ENCODE measurements around the gene SRSF9. TPM values are rescaled to one million over a fixed set of nuclear protein-coding genes. Genes with fewer than 3 reads are reported as not detected.
A peak's percentile ranks its signal among the peaks of the same experiment; 100 is the strongest.
"Not testable (repeated sequence)": the region's sequence is repeated elsewhere in the genome, so short reads cannot be mapped to it uniquely, and the experiment has no call there.

The SRSF9 gene
- total RNA-seq, 1 experiment from 2014 or later = 284 TPM

DNA sequence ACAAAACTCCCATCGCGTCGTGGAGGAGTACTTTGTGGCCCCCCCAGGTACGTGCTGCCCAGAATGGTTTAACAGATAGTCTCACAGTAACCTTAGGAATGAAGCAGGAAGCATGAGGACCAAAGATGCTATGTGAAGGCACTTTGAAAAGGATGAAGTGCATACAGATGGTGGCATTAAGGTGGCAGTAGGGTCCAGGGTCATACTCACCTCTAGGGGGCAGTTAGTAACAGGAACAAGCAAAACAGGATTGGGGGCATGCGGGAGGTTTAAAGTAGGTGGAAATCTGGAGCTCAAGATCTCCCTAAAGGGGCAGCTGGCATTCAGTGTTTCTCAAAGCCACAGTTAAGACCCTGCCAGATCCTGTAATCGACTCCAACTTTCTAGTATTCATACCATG, 12.4 kb downstream of the SRSF9 start:
- intact Hi-C loops (cut with micrococcal nuclease; ENCODE audit: unreplicated experiment) = no loop called here
- Mint-ChIP-seq H3K4me1 (ENCODE audit: low read depth, unreplicated experiment) (no peaks in the 10 kb centered on the region), H3K4me3 (ENCODE audit: low read depth, unreplicated experiment) (no peak overlapping the region), H3K27me3 (ENCODE audit: unreplicated experiment) (no peaks in the 10 kb centered on the region), H3K36me3 (ENCODE audit: insufficient read depth, unreplicated experiment) (peaks cover 94% of the 10 kb centered on the region), H3K9me3 (ENCODE audit: low read depth, unreplicated experiment) (no peaks in the 10 kb centered on the region), H3K27ac (ENCODE audit: unreplicated experiment) (peak overlapping the region; percentile 42)
- CTCF ChIA-PET = interaction anchor here (1.3 kb wide), 1 partner anchor 18 kb away, joined by 3 read pairs; no protein-coding TSS in a partner anchor
- DNase-seq = no peak
- TF ChIP-seq, protein P1, sequence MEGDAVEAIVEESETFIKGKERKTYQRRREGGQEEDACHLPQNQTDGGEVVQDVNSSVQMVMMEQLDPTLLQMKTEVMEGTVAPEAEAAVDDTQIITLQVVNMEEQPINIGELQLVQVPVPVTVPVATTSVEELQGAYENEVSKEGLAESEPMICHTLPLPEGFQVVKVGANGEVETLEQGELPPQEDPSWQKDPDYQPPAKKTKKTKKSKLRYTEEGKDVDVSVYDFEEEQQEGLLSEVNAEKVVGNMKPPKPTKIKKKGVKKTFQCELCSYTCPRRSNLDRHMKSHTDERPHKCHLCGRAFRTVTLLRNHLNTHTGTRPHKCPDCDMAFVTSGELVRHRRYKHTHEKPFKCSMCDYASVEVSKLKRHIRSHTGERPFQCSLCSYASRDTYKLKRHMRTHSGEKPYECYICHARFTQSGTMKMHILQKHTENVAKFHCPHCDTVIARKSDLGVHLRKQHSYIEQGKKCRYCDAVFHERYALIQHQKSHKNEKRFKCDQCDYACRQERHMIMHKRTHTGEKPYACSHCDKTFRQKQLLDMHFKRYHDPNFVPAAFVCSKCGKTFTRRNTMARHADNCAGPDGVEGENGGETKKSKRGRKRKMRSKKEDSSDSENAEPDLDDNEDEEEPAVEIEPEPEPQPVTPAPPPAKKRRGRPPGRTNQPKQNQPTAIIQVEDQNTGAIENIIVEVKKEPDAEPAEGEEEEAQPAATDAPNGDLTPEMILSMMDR (IDR thresholded peaks at IDR 0.05; ENCODE audit: unreplicated experiment) = peak; percentile 30
- no TSS peak for BruUV-seq (replicated peaks)

DNA sequence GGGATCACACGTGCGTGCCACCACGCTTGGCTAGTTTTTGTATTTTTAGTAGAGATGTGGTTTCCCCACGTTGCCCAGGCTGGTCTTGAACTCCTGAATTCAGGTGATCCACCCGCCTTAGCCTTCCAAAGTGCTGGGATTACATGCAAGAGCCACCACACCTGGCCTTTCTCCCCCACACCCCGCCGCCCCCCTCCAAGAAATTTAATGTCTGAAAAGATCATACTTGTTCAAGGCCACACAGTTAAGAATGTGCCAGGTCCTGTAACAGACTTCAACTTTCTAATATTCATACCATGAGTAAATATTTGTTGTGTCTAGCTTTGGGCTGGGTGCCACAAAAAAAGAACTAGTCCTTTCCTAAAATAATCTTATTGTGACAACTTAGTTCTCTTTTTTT, 14.2 kb downstream of the SRSF9 start:
- CTCF ChIA-PET = no interaction called here

DNA sequence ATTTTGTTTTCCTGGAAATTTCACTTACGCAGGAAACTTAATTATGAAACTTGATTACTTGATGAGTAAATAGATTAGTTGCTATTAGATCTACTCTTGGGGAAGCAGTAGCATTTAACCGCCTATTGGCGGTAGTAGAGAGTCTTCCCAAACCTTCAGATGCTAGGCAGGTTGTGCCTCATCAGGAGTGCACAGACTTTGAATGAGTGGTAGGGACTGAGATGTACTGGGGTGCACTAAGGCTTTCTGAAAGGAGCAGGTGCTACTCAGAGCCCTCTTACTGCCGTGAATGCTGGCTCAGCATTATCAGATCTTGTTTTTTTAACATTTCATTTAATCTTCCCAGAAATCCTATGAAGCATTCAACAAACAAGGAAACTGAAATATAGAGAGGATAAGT, 15.6 kb downstream of the SRSF9 start:
- DNase-seq = peak; percentile 19
- CTCF ChIA-PET = interaction anchor here (1.0 to 1.5 kb wide), 2 partner anchors 14 to 76 kb away, joined by 3 to 4 read pairs; no protein-coding TSS in a partner anchor
- H3K4me3 Mint-ChIP-seq (ENCODE audit: low read depth, unreplicated experiment) = no peak overlapping the region
- BruUV-seq (replicated peaks) = no TSS peak
- no peaks in the 10 kb centered on the region for H3K27me3 Mint-ChIP-seq (ENCODE audit: unreplicated experiment)
- TF ChIP-seq, protein P1 (IDR thresholded peaks at IDR 0.05; ENCODE audit: unreplicated experiment) = peak; percentile 49
- no peak overlapping the region for H3K27ac Mint-ChIP-seq (ENCODE audit: unreplicated experiment)
- H3K36me3 Mint-ChIP-seq (ENCODE audit: insufficient read depth, unreplicated experiment) = peaks cover 86% of the 10 kb centered on the region
- H3K9me3 Mint-ChIP-seq (ENCODE audit: low read depth, unreplicated experiment) = no peaks in the 10 kb centered on the region
- intact Hi-C loops (cut with micrococcal nuclease; ENCODE audit: unreplicated experiment) = no loop called here
- no peaks in the 10 kb centered on the region for H3K4me1 Mint-ChIP-seq (ENCODE audit: low read depth, unreplicated experiment)

More for the DNA sequence above, 14.2 kb downstream of the SRSF9 start:
- Mint-ChIP-seq H3K4me3 (ENCODE audit: low read depth, unreplicated experiment) (no peak overlapping the region), H3K4me1 (ENCODE audit: low read depth, unreplicated experiment) (no peaks in the 10 kb centered on the region), H3K27me3 (ENCODE audit: unreplicated experiment) (no peaks in the 10 kb centered on the region), H3K27ac (ENCODE audit: unreplicated experiment) (no peak overlapping the region), H3K9me3 (ENCODE audit: low read depth, unreplicated experiment) (no peaks in the 10 kb centered on the region), H3K36me3 (ENCODE audit: insufficient read depth, unreplicated experiment) (peaks cover 88% of the 10 kb centered on the region)
- no peak for DNase-seq
- BruUV-seq (replicated peaks) = no TSS peak
- intact Hi-C loops (cut with micrococcal nuclease; ENCODE audit: unreplicated experiment) = no loop called here
- TF ChIP-seq, protein P1 (IDR thresholded peaks at IDR 0.05; ENCODE audit: unreplicated experiment) = no peak

DNA sequence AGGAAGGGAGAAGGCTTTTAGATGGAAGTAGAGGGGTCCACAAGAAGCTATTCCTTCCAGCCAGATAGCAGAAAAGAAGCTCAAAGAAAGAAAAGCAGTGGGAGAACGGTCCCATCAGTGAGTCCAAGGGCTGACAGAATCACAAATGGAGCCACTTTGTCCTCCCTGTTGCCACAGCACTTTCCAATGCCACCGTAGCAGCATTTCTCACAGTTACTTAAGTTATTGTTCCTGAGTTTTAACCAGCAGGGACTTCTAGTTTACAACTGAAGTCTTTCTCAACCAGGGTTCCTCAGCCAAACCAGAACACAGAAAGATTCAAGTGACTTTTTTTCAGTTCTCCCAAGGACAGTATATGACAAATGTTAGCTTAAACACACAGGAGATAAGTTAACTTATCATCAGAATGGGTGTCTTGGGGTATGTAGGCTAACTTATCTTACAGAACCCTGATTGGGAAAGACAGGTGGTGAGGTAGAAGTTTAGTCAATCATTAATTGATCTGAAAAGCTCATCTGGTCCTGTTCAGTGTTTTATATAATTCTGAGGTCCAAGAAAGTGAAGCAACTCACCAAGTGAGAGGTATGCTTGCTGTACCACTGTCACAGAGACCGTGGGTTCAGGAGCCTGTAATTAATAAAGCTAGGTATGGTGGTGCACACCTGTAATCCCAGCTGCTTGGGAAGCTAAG, 16.3 kb downstream of the SRSF9 start:
- Mint-ChIP-seq H3K27me3 (ENCODE audit: unreplicated experiment) (no peaks in the 10 kb centered on the region), H3K4me3 (ENCODE audit: low read depth, unreplicated experiment) (no peak overlapping the region), H3K4me1 (ENCODE audit: low read depth, unreplicated experiment) (no peaks in the 10 kb centered on the region), H3K27ac (ENCODE audit: unreplicated experiment) (no peak overlapping the region), H3K36me3 (ENCODE audit: insufficient read depth, unreplicated experiment) (peaks cover 85% of the 10 kb centered on the region), H3K9me3 (ENCODE audit: low read depth, unreplicated experiment) (no peaks in the 10 kb centered on the region)
- TF ChIP-seq, protein P1 (IDR thresholded peaks at IDR 0.05; ENCODE audit: unreplicated experiment) = no peak
- CTCF ChIA-PET = interaction anchor here (1.0 to 1.5 kb wide), 2 partner anchors 15 to 76 kb away, joined by 3 to 4 read pairs; no protein-coding TSS in a partner anchor
- no TSS peak for BruUV-seq (replicated peaks)
- DNase-seq = no peak
- intact Hi-C loops (cut with micrococcal nuclease; ENCODE audit: unreplicated experiment) = no loop called here

DNA sequence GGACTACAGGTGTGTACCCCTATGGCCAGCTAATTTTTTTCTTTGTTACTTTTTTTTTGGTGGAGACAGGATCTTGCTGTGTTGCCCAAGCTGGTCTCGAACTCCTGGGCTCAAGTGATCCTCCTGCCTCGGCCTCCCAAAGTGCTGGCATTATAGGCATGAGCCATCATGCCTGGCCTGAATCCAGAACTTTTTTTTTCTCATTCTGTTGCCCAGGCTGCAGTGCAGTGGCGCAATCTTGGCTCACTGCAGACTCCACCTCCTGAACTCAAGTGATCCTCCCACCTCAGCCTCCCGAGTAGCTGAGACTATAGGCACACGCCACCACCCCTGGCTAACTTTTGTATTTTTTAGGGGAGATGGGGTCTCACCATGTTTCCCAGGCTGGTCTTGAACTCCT, 17.0 kb downstream of the SRSF9 start:
- CTCF ChIA-PET; BruUV-seq (replicated peaks); DNase-seq: not testable (repeated sequence)

More for the DNA sequence above, 17.0 kb downstream of the SRSF9 start:
- H3K9me3 Mint-ChIP-seq (ENCODE audit: low read depth, unreplicated experiment); intact Hi-C loops (cut with micrococcal nuclease; ENCODE audit: unreplicated experiment); H3K27ac Mint-ChIP-seq (ENCODE audit: unreplicated experiment); H3K4me1 Mint-ChIP-seq (ENCODE audit: low read depth, unreplicated experiment); H3K4me3 Mint-ChIP-seq (ENCODE audit: low read depth, unreplicated experiment); H3K27me3 Mint-ChIP-seq (ENCODE audit: unreplicated experiment): not testable (repeated sequence)
- peaks cover 85% of the 10 kb centered on the region for H3K36me3 Mint-ChIP-seq (ENCODE audit: insufficient read depth, unreplicated experiment)

All from Calu3 (cell line).